ENCODE results near the gene COPE.

Gene COPE

GRCh38 chr19:18869781-18870530 lies 49.2 kb downstream of the COPE start:
- no peak for FAIRE-seq
- DNase-seq (ENCODE audit: insufficient read length, low spot score), result no peak

- no peak for DNase-seq (ENCODE audit: insufficient read length, low spot score)
- no peak for FAIRE-seq
These were observed 50.1 kb downstream of the COPE start for GRCh38 chr19:18869023-18869618.

GRCh38 chr19:18868380-18869022 lies 50.7 kb downstream of the COPE start:
- DNase-seq (ENCODE audit: insufficient read length, low spot score) (no peak), FAIRE-seq (no peak)

- FAIRE-seq (no peak), DNase-seq (ENCODE audit: insufficient read length, low spot score) (no peak)
These were observed 51.4 kb downstream of the COPE start for GRCh38 chr19:18867751-18868150.

- no peak for FAIRE-seq
These were observed 52.0 kb downstream of the COPE start for GRCh38 chr19:18867199-18867598.

GRCh38 chr19:18866800-18867123 lies 52.4 kb downstream of the COPE start:
- FAIRE-seq, result no peak
- no peak for DNase-seq (ENCODE audit: insufficient read length, low spot score)

More at GRCh38 chr19:18867199-18867598, 52.0 kb downstream of the COPE start:
- no peak for DNase-seq (ENCODE audit: insufficient read length, low spot score)

- peak; percentile 75 for FAIRE-seq
These were observed 53.0 kb downstream of the COPE start for GRCh38 chr19:18865973-18866799.

GRCh38 chr19:18865106-18865972 lies 53.8 kb downstream of the COPE start:
- FAIRE-seq (no peak), DNase-seq (ENCODE audit: insufficient read length, low spot score) (no peak)

More at GRCh38 chr19:18865973-18866799, 53.0 kb downstream of the COPE start:
- DNase-seq (ENCODE audit: insufficient read length, low spot score), result peak; percentile 98

GRCh38 chr19:18863843-18864362 lies 55.3 kb downstream of the COPE start:
- no peak for DNase-seq (ENCODE audit: insufficient read length, low spot score)
- FAIRE-seq, result no peak

- FAIRE-seq, result no peak
- DNase-seq (ENCODE audit: insufficient read length, low spot score), result no peak
These were observed 56.0 kb downstream of the COPE start for GRCh38 chr19:18862976-18863842.

- FAIRE-seq, result no peak
These were observed 57.3 kb downstream of the COPE start for GRCh38 chr19:18861917-18862316.

GRCh38 chr19:18861235-18861634 lies 58.0 kb downstream of the COPE start:
- FAIRE-seq (peak; percentile 86), DNase-seq (ENCODE audit: insufficient read length, low spot score) (no peak)

More at GRCh38 chr19:18861917-18862316, 57.3 kb downstream of the COPE start:
- DNase-seq (ENCODE audit: insufficient read length, low spot score), result no peak

GRCh38 chr19:18860725-18861124 lies 58.5 kb downstream of the COPE start:
- DNase-seq (ENCODE audit: insufficient read length, low spot score), result no peak
- FAIRE-seq, result no peak

- DNase-seq (ENCODE audit: insufficient read length, low spot score) (no peak), FAIRE-seq (no peak)
These were observed 58.9 kb downstream of the COPE start for GRCh38 chr19:18860302-18860700.

- DNase-seq (ENCODE audit: insufficient read length, low spot score) (no peak), FAIRE-seq (no peak)
These were observed 59.4 kb downstream of the COPE start for GRCh38 chr19:18859676-18860301.

GRCh38 chr19:18858906-18859646 lies 60.1 kb downstream of the COPE start:
- no peak for FAIRE-seq

GRCh38 chr19:18857223-18857622 lies 62.0 kb downstream of the COPE start:
- FAIRE-seq, result no peak
- no peak for DNase-seq (ENCODE audit: insufficient read length, low spot score)

More at GRCh38 chr19:18858906-18859646, 60.1 kb downstream of the COPE start:
- DNase-seq (ENCODE audit: insufficient read length, low spot score), result no peak

All from GM19239 (cell line).